SU-DHL-6 (cell line): ENCODE measurements around the gene ODF2.

Source experiments
- H2AFZ ChIP-seq: fragments of 200-600 bp; sonication (generic); 2 replicates; pipeline ENCODE4 v1.6.1; 2014; ENCODE audit warnings: low read depth, mild to moderate bottlenecking, moderate library complexity, mixed read lengths, antibody characterized with exemption, low read length; ENCODE audit not compliant: severe bottlenecking
- H3F3A ChIP-seq: fragments of 200-600 bp; shearing (Covaris generic); 2 replicates; pipeline ENCODE4 v1.6.0; 2016; ENCODE audit warnings: antibody characterized with exemption, mild to moderate bottlenecking; ENCODE audit not compliant: insufficient read depth
- H3K27ac ChIP-seq: fragments of 200-600 bp; sonication (generic); 2 replicates; pipeline ENCODE4 v1.5.1; 2016; ENCODE audit warnings: low read depth, mild to moderate bottlenecking, low read length, moderate library complexity, mixed read lengths
- H3K27me3 ChIP-seq: fragments of 200-600 bp; sonication (generic), shearing (Covaris generic); 2 replicates; pipeline ENCODE4 v1.6.0; 2014; ENCODE audit warnings: mild to moderate bottlenecking, low read length
- H3K36me3 ChIP-seq: fragments of 200-600 bp; sonication (generic); 2 replicates; pipeline ENCODE4 v1.6.1; 2014; ENCODE audit warnings: mild to moderate bottlenecking, low read length, mixed read lengths
- H3K4me2 ChIP-seq: fragments of 300-600, 200-600 bp; shearing (Covaris generic), sonication (generic); 2 replicates; pipeline ENCODE4 v1.6.0; 2014; ENCODE audit warnings: low read length, low read depth, mild to moderate bottlenecking; ENCODE audit not compliant: poor library complexity, severe bottlenecking
- H3K4me3 ChIP-seq: fragments of 200-600 bp; sonication (generic); 2 replicates; pipeline ENCODE4 v1.5.1; 2014; ENCODE audit warnings: antibody characterized with exemption, low read length, mild to moderate bottlenecking, mixed read lengths; ENCODE audit not compliant: insufficient read depth, poor library complexity, severe bottlenecking
- H3K79me2 ChIP-seq: fragments of 200-600 bp; sonication (generic); 2 replicates; pipeline ENCODE4 v1.6.1; 2014; ENCODE audit warnings: mild to moderate bottlenecking, low read length, moderate library complexity; ENCODE audit not compliant: insufficient read depth
- H3K9ac ChIP-seq: fragments of 200-600 bp; sonication (generic); 2 replicates; pipeline ENCODE4 v1.7.0; 2014; ENCODE audit warnings: mild to moderate bottlenecking, low read length
- H3K9me2 ChIP-seq: fragments of 200-600 bp; sonication (generic); replicated peaks from 2 replicates; pipeline ENCODE4 v1.6.1; 2014; ENCODE audit warnings: low read length; ENCODE audit not compliant: insufficient read depth
- H3K9me3 ChIP-seq: fragments of 200-600 bp; sonication (generic); 2 replicates; pipeline ENCODE4 v1.6.1; 2014; ENCODE audit warnings: low read length, mixed read lengths; ENCODE audit not compliant: insufficient read depth
- H4K20me1 ChIP-seq: fragments of 200-600 bp; sonication (generic); 2 replicates; pipeline ENCODE4 v1.6.1; 2014; ENCODE audit warnings: low read depth, mild to moderate bottlenecking, antibody characterized with exemption, low read length, moderate library complexity, mixed read lengths
- CTCF ChIP-seq: fragments of 200-600 bp; sonication (generic); IDR thresholded peaks from one replicate; pipeline ENCODE4 v1.5.1; 2017; ENCODE audit warnings: antibody characterized with exemption, mild to moderate bottlenecking, low read length, moderate library complexity; ENCODE audit not compliant: insufficient read depth, poor library complexity, severe bottlenecking
- EZH2phosphoT487 ChIP-seq: fragments of 200-600 bp; sonication (generic), shearing (Covaris generic); conservative IDR thresholded peaks from 2 replicates; pipeline ENCODE4 v1.6.1; 2018; ENCODE audit warnings: mild to moderate bottlenecking, antibody characterized with exemption, low read length, moderate library complexity, mixed read lengths

The ODF2 gene

GRCh38 chr9:128521956-128522355 lies 66.2 kb downstream of the ODF2 start:
- Histone ChIP-seq H3K36me3 (peaks cover 19% of the 10 kb centered on the region), H2AFZ (no peak overlapping the region)

GRCh38 chr9:128523199-128523925 lies 67.6 kb downstream of the ODF2 start:
- Histone ChIP-seq H3K27ac (no peak overlapping the region), H3K27me3 (no peaks in the 10 kb centered on the region), H3K4me3 (no peak overlapping the region), H3K36me3 (peaks cover 9% of the 10 kb centered on the region; the same call in 1 of the 2 replicates), H3K9me2 (no peaks in the 10 kb centered on the region), H2AFZ (no peak overlapping the region), H3K9me3 (no peaks in the 10 kb centered on the region), H4K20me1 (no peaks in the 10 kb centered on the region), H3K9ac (no peak overlapping the region), H3F3A (no peaks in the 10 kb centered on the region), H3K79me2 (no peaks in the 10 kb centered on the region), H3K4me2 (no peak overlapping the region)
- TF ChIP-seq CTCF: no peak
- no peak for TF ChIP-seq EZH2phosphoT487

More at GRCh38 chr9:128521956-128522355, 66.2 kb downstream of the ODF2 start:
- H3K27me3 ChIP-seq: no peaks in the 10 kb centered on the region
- TF ChIP-seq EZH2phosphoT487 (no peak), CTCF (no peak)
- no peak overlapping the region for H3K27ac ChIP-seq
- H4K20me1 ChIP-seq: no peaks in the 10 kb centered on the region
- H3K4me2 ChIP-seq: no peak overlapping the region
- no peaks in the 10 kb centered on the region for H3F3A ChIP-seq
- H3K9me2 ChIP-seq: no peaks in the 10 kb centered on the region
- H3K4me3 ChIP-seq: no peak overlapping the region
- H3K79me2 ChIP-seq: no peaks in the 10 kb centered on the region
- H3K9me3 ChIP-seq: no peaks in the 10 kb centered on the region
- no peak overlapping the region for H3K9ac ChIP-seq

GRCh38 chr9:128526720-128527119 lies 70.9 kb downstream of the ODF2 start:
- Histone ChIP-seq H3K27ac (no peak overlapping the region), H3K4me3 (no peak overlapping the region), H3K36me3 (peaks cover 3% of the 10 kb centered on the region; the same call in 1 of the 2 replicates), H3K9me2 (no peaks in the 10 kb centered on the region), H3K79me2 (no peaks in the 10 kb centered on the region), H3K9ac (no peak overlapping the region), H2AFZ (no peak overlapping the region), H4K20me1 (no peaks in the 10 kb centered on the region), H3K4me2 (no peak overlapping the region), H3F3A (no peaks in the 10 kb centered on the region), H3K27me3 (no peaks in the 10 kb centered on the region), H3K9me3 (no peaks in the 10 kb centered on the region)
- no peak for TF ChIP-seq EZH2phosphoT487
- no peak for TF ChIP-seq CTCF
